ENCODE measurements around the gene OR51G1. TPM values are rescaled to one million over a fixed set of nuclear protein-coding genes. Genes with fewer than 3 reads are reported as not detected.

The OR51G1 gene
- total RNA-seq, 1 experiment from 2014 or later, result not detected

DNA sequence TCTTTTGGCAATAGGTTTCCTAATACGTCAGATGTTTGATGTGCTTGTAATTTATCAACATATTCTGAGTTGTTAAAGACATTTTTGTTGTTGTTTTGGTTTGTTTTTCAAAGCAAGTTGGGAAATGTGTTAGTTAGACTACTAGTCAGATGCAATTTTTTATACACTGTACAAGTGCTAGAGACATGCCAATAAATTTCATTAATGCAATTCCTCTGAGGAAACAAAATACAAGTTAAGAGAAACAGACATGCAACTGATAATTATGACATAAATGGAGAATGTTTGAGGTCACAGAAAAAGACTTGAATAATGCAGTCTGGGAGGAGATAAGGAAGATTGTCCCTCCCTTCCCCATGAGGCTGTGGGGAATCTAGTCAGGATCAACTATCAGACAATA, 36.5 kb downstream of the OR51G1 start:
- Histone ChIP-seq H3K9me3 (ENCODE audit: low read length) (no peaks in the 10 kb centered on the region), H3K27ac (ENCODE audit: low read length) (no peak overlapping the region), H3K9ac (ENCODE audit: low read length) (no peak overlapping the region), H3K36me3 (ENCODE audit: insufficient read depth, low read length) (no peaks in the 10 kb centered on the region), H3K4me2 (ENCODE audit: low read depth, low read length, poor library complexity, severe bottlenecking) (no peak overlapping the region), H3K9me2 (replicated peaks; ENCODE audit: insufficient read depth, low read length) (no peaks in the 10 kb centered on the region), H3K27me3 (ENCODE audit: low read length) (no peaks in the 10 kb centered on the region), H3K4me1 (ENCODE audit: low read length) (no peaks in the 10 kb centered on the region), H4K20me1 (ENCODE audit: insufficient read depth, low read depth, low read length) (no peaks in the 10 kb centered on the region), H3K4me3 (ENCODE audit: low read length) (no peak overlapping the region), H2AFZ (ENCODE audit: low read length) (no peak overlapping the region), H3K79me2 (ENCODE audit: low read length) (no peaks in the 10 kb centered on the region)
- no peak for DNase-seq

DNA sequence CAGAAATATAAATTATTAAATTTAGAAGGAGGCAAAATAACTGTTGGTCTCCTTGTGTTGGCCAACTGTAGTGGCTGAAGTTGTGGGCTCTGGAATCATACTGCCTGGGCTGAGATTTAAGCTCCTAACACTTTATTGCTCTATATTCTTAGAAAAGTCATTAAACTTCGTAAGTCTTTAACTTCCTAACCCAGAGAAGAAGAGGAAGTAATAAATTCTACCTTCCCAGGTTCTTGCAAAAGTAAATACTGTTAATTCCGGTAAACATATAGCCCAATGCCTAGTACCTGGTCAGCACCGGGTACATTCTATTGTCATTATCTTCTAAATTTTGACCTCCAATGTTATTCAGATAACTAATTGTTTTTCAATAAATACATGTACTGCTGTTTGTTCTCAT, 38.0 kb downstream of the OR51G1 start:
- no peak overlapping the region for H3K9ac ChIP-seq (ENCODE audit: low read length)
- H3K4me1 ChIP-seq (ENCODE audit: low read length), result no peaks in the 10 kb centered on the region
- no peak for DNase-seq
- H3K9me2 ChIP-seq (replicated peaks; ENCODE audit: insufficient read depth, low read length), result no peaks in the 10 kb centered on the region
- H3K27me3 ChIP-seq (ENCODE audit: low read length), result no peaks in the 10 kb centered on the region
- H3K4me2 ChIP-seq (ENCODE audit: low read depth, low read length, poor library complexity, severe bottlenecking), result no peak overlapping the region
- no peak overlapping the region for H3K4me3 ChIP-seq (ENCODE audit: low read length)
- no peak overlapping the region for H2AFZ ChIP-seq (ENCODE audit: low read length)
- H4K20me1 ChIP-seq (ENCODE audit: insufficient read depth, low read depth, low read length), result no peaks in the 10 kb centered on the region
- H3K36me3 ChIP-seq (ENCODE audit: insufficient read depth, low read length), result no peaks in the 10 kb centered on the region
- no peaks in the 10 kb centered on the region for H3K79me2 ChIP-seq (ENCODE audit: low read length)
- no peaks in the 10 kb centered on the region for H3K9me3 ChIP-seq (ENCODE audit: low read length)
- no peak overlapping the region for H3K27ac ChIP-seq (ENCODE audit: low read length)

DNA sequence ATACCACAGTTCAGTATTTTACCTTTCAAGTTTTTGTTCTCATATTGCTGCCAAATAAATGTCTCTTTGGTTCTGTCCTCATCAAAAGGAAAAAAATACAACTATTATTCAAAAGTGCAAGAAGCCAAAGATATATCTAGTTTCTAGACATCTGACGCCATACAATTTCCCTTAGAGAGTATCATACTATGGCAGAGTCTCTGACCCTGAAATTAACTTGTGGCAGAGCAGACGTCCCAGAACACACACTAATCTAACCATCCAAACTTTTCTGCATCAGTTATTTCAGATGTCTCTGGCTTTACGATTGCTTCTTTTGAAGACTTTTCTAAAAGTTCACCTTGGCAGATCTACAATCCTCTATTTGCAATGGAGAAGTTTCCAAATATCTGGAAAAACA, 39.8 kb downstream of the OR51G1 start:
- Histone ChIP-seq H3K36me3 (ENCODE audit: insufficient read depth, low read length) (no peaks in the 10 kb centered on the region), H3K27me3 (ENCODE audit: low read length) (no peaks in the 10 kb centered on the region), H3K4me1 (ENCODE audit: low read length) (no peaks in the 10 kb centered on the region), H3K9me3 (ENCODE audit: low read length) (no peaks in the 10 kb centered on the region), H3K27ac (ENCODE audit: low read length) (no peak overlapping the region), H3K9me2 (replicated peaks; ENCODE audit: insufficient read depth, low read length) (no peaks in the 10 kb centered on the region), H3K9ac (ENCODE audit: low read length) (no peak overlapping the region), H3K4me2 (ENCODE audit: low read depth, low read length, poor library complexity, severe bottlenecking) (no peak overlapping the region), H3K79me2 (ENCODE audit: low read length) (no peaks in the 10 kb centered on the region), H2AFZ (ENCODE audit: low read length) (no peak overlapping the region), H4K20me1 (ENCODE audit: insufficient read depth, low read depth, low read length) (no peaks in the 10 kb centered on the region), H3K4me3 (ENCODE audit: low read length) (no peak overlapping the region)
- no peak for DNase-seq

DNA sequence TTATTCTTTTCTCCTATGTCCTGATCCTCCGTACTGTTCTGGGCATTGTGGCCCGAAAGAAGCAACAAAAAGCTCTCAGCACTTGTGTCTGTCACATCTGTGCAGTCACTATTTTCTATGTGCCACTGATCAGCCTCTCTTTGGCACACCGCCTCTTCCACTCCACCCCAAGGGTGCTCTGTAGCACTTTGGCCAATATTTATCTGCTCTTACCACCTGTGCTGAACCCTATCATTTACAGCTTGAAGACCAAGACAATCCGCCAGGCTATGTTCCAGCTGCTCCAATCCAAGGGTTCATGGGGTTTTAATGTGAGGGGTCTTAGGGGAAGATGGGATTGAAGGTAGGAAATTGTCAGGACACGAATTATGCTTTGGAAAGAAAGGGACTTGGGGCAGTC, 41.6 kb downstream of the OR51G1 start:
- H3K9ac ChIP-seq (ENCODE audit: low read length), result no peak overlapping the region
- H3K79me2 ChIP-seq (ENCODE audit: low read length), result no peaks in the 10 kb centered on the region
- no peaks in the 10 kb centered on the region for H4K20me1 ChIP-seq (ENCODE audit: insufficient read depth, low read depth, low read length)
- H3K27me3 ChIP-seq (ENCODE audit: low read length), result no peaks in the 10 kb centered on the region
- DNase-seq, result no peak
- no peaks in the 10 kb centered on the region for H3K9me3 ChIP-seq (ENCODE audit: low read length)
- no peak overlapping the region for H3K4me3 ChIP-seq (ENCODE audit: low read length)
- H3K4me1 ChIP-seq (ENCODE audit: low read length), result no peaks in the 10 kb centered on the region
- H3K9me2 ChIP-seq (replicated peaks; ENCODE audit: insufficient read depth, low read length), result no peaks in the 10 kb centered on the region
- no peak overlapping the region for H3K4me2 ChIP-seq (ENCODE audit: low read depth, low read length, poor library complexity, severe bottlenecking)
- H2AFZ ChIP-seq (ENCODE audit: low read length), result no peak overlapping the region
- H3K27ac ChIP-seq (ENCODE audit: low read length), result no peak overlapping the region
- H3K36me3 ChIP-seq (ENCODE audit: insufficient read depth, low read length), result no peaks in the 10 kb centered on the region

DNA sequence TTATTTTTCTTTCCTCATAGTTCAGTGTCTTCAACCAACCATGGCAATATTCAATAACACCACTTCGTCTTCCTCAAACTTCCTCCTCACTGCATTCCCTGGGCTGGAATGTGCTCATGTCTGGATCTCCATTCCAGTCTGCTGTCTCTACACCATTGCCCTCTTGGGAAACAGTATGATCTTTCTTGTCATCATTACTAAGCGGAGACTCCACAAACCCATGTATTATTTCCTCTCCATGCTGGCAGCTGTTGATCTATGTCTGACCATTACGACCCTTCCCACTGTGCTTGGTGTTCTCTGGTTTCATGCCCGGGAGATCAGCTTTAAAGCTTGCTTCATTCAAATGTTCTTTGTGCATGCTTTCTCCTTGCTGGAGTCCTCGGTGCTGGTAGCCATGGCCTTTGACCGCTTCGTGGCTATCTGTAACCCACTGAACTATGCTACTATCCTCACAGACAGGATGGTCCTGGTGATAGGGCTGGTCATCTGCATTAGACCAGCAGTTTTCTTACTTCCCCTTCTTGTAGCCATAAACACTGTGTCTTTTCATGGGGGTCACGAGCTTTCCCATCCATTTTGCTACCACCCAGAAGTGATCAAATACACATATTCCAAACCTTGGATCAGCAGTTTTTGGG, 42.2 kb downstream of the OR51G1 start, which contains the start of gene OR51T1:
OR51T1 (plus strand) TSS at position 41 of the 641 bp plus-strand sequence; CDS start at position 41, 0 bp downstream.
- DNase-seq, result no peak
- Histone ChIP-seq H2AFZ (ENCODE audit: low read length) (no peak within 1 kb of the TSS), H3K79me2 (ENCODE audit: low read length) (no peaks in the 10 kb centered on the region), H3K9me3 (ENCODE audit: low read length) (no peaks in the 10 kb centered on the region), H4K20me1 (ENCODE audit: insufficient read depth, low read depth, low read length) (no peaks in the 10 kb centered on the region), H3K4me3 (ENCODE audit: low read length) (no peak within 1 kb of the TSS), H3K4me2 (ENCODE audit: low read depth, low read length, poor library complexity, severe bottlenecking) (no peak within 1 kb of the TSS), H3K4me1 (ENCODE audit: low read length) (no peaks in the 10 kb centered on the region), H3K9me2 (replicated peaks; ENCODE audit: insufficient read depth, low read length) (no peaks in the 10 kb centered on the region), H3K27me3 (ENCODE audit: low read length) (no peaks in the 10 kb centered on the region), H3K36me3 (ENCODE audit: insufficient read depth, low read length) (no peaks in the 10 kb centered on the region), H3K9ac (ENCODE audit: low read length) (no peak within 1 kb of the TSS), H3K27ac (ENCODE audit: low read length) (no peak within 1 kb of the TSS)

DNA sequence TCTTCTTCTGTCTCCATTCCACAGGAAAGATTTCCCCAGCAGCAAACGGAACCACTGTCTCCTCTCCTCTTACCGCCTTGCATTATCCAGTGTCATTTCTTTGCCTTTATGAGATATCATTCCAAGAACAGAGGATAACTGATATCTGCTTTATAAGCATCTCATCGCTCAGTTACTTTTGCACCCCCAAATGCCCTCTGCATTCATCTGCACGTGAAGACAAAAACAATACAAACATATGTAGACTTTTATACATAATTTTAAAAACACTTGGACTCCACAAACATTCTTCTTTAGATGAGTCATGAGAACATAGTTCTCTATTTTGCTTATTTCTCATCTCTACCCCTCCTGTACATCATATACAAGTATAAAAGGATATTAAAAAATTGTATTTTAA, 43.0 kb downstream of the OR51G1 start:
- no peaks in the 10 kb centered on the region for H3K9me2 ChIP-seq (replicated peaks; ENCODE audit: insufficient read depth, low read length)
- H3K27ac ChIP-seq (ENCODE audit: low read length), result no peak overlapping the region
- no peak overlapping the region for H3K9ac ChIP-seq (ENCODE audit: low read length)
- H3K27me3 ChIP-seq (ENCODE audit: low read length), result no peaks in the 10 kb centered on the region
- H3K4me1 ChIP-seq (ENCODE audit: low read length), result no peaks in the 10 kb centered on the region
- H3K9me3 ChIP-seq (ENCODE audit: low read length), result no peaks in the 10 kb centered on the region
- H3K4me3 ChIP-seq (ENCODE audit: low read length), result no peak overlapping the region
- H3K4me2 ChIP-seq (ENCODE audit: low read depth, low read length, poor library complexity, severe bottlenecking), result no peak overlapping the region
- no peak overlapping the region for H2AFZ ChIP-seq (ENCODE audit: low read length)
- DNase-seq, result no peak
- no peaks in the 10 kb centered on the region for H3K36me3 ChIP-seq (ENCODE audit: insufficient read depth, low read length)
- H4K20me1 ChIP-seq (ENCODE audit: insufficient read depth, low read depth, low read length), result no peaks in the 10 kb centered on the region
- no peaks in the 10 kb centered on the region for H3K79me2 ChIP-seq (ENCODE audit: low read length)

Other genes with a start within 250 kb of the OR51G1 start
- not detected in 2 replicates for gene OR51E2, start 226.5 kb downstream of the OR51G1 start, total RNA-seq (2014; rRNA removed; shearing (Covaris generic); ENCODE audit: low replicate concordance)
- not detected in 2 replicates for gene MMP26, start 219.6 kb downstream of the OR51G1 start, total RNA-seq (2014; rRNA removed; shearing (Covaris generic); ENCODE audit: low replicate concordance)
- gene OR51F1, start 154.4 kb downstream of the OR51G1 start, total RNA-seq (2014; rRNA removed; shearing (Covaris generic); ENCODE audit: low replicate concordance), result not detected in 2 replicates
- not detected in 2 replicates for gene OR52R1, start 120.0 kb downstream of the OR51G1 start, total RNA-seq (2014; rRNA removed; shearing (Covaris generic); ENCODE audit: low replicate concordance)
- not detected in 2 replicates for gene OR51F2, start 103.0 kb downstream of the OR51G1 start, total RNA-seq (2014; rRNA removed; shearing (Covaris generic); ENCODE audit: low replicate concordance)
- gene OR51S1, start 75.1 kb downstream of the OR51G1 start, total RNA-seq (2014; rRNA removed; shearing (Covaris generic); ENCODE audit: low replicate concordance), result not detected in 2 replicates
- gene OR51T1, start 42.4 kb downstream of the OR51G1 start, total RNA-seq (2014; rRNA removed; shearing (Covaris generic); ENCODE audit: low replicate concordance), result not detected in 2 replicates
- gene OR51A7, start 20.6 kb downstream of the OR51G1 start, total RNA-seq (2014; rRNA removed; shearing (Covaris generic); ENCODE audit: low replicate concordance), result not detected in 2 replicates
- gene OR51G2, start 5.0 kb downstream of the OR51G1 start, total RNA-seq (2014; rRNA removed; shearing (Covaris generic); ENCODE audit: low replicate concordance), result not detected in 2 replicates
- gene OR51A4, start 23.3 kb upstream of the OR51G1 start, total RNA-seq (2014; rRNA removed; shearing (Covaris generic); ENCODE audit: low replicate concordance), result not detected in 2 replicates
- not detected in 2 replicates for gene OR51A2, start 31.4 kb upstream of the OR51G1 start, total RNA-seq (2014; rRNA removed; shearing (Covaris generic); ENCODE audit: low replicate concordance)
- gene OR51L1, start 70.5 kb upstream of the OR51G1 start, total RNA-seq (2014; rRNA removed; shearing (Covaris generic); ENCODE audit: low replicate concordance), result not detected in 2 replicates
- gene OR52J3, start 122.2 kb upstream of the OR51G1 start, total RNA-seq (2014; rRNA removed; shearing (Covaris generic); ENCODE audit: low replicate concordance), result not detected in 2 replicates
- not detected in 2 replicates for gene OR52E2, start 135.3 kb upstream of the OR51G1 start, total RNA-seq (2014; rRNA removed; shearing (Covaris generic); ENCODE audit: low replicate concordance)
- gene OR52E1, start 145.2 kb upstream of the OR51G1 start, total RNA-seq (2014; rRNA removed; shearing (Covaris generic); ENCODE audit: low replicate concordance), result not detected in 2 replicates
- gene OR52A5, start 214.0 kb upstream of the OR51G1 start, total RNA-seq (2014; rRNA removed; shearing (Covaris generic); ENCODE audit: low replicate concordance), result not detected in 2 replicates
- gene OR52A1, start 230.4 kb upstream of the OR51G1 start, total RNA-seq (2014; rRNA removed; shearing (Covaris generic); ENCODE audit: low replicate concordance), result not detected in 2 replicates

Data from Karpas-422 (cell line).